GM20000 (cell line): ENCODE data around the gene UBQLN4.

Experiments used
- DNase-seq: peaks from one replicate; pipeline ENCODE4 v3.0.0; 2012; ENCODE audit warnings: low spot score
- TF ChIP-seq, protein P1 (sequence below): IDR thresholded peaks from 2 replicates; pipeline ENCODE4 v1.5.1; 2012; ENCODE audit warnings: mild to moderate bottlenecking, control low read depth; ENCODE audit errors: extremely low read depth, missing control alignments

UBQLN4 gene

DNA sequence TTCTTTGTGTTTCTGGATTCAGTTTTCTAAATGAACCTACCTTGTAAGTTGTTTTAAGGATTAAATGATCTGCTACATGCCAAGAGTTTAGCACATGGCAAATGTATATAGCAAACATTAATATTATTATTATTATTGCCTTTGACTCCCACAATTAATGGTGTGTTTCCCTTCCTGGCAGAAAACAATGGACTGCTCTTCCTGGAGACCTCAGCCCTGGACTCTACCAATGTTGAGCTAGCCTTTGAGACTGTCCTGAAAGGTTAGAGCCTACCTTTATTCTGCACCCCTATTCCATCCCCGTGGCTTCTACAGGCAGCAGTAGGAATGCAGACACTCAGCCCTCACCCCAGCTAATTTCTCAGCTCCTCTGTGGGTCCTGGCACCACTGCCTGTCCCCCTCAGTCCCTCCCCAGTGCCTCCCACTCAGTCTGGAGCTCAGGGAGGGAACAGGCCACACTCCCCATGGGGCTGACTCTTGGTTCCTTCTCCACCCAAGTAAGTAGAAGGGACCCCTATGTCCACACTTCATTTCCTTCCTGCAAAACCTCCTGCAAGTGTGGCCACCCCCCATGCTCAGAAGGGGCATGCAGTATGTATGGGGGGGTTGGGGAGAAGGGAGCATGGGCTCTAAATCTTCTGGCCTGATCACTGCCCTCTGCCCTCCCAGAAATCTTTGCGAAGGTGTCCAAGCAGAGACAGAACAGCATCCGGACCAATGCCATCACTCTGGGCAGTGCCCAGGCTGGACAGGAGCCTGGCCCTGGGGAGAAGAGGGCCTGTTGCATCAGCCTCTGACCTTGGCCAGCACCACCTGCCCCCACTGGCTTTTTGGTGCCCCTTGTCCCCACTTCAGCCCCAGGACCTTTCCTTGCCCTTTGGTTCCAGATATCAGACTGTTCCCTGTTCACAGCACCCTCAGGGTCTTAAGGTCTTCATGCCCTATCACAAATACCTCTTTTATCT is 16.2 kb upstream of the UBQLN4 start:
- TF ChIP-seq, protein P1, sequence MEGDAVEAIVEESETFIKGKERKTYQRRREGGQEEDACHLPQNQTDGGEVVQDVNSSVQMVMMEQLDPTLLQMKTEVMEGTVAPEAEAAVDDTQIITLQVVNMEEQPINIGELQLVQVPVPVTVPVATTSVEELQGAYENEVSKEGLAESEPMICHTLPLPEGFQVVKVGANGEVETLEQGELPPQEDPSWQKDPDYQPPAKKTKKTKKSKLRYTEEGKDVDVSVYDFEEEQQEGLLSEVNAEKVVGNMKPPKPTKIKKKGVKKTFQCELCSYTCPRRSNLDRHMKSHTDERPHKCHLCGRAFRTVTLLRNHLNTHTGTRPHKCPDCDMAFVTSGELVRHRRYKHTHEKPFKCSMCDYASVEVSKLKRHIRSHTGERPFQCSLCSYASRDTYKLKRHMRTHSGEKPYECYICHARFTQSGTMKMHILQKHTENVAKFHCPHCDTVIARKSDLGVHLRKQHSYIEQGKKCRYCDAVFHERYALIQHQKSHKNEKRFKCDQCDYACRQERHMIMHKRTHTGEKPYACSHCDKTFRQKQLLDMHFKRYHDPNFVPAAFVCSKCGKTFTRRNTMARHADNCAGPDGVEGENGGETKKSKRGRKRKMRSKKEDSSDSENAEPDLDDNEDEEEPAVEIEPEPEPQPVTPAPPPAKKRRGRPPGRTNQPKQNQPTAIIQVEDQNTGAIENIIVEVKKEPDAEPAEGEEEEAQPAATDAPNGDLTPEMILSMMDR = no peak
- no peak for DNase-seq

DNA sequence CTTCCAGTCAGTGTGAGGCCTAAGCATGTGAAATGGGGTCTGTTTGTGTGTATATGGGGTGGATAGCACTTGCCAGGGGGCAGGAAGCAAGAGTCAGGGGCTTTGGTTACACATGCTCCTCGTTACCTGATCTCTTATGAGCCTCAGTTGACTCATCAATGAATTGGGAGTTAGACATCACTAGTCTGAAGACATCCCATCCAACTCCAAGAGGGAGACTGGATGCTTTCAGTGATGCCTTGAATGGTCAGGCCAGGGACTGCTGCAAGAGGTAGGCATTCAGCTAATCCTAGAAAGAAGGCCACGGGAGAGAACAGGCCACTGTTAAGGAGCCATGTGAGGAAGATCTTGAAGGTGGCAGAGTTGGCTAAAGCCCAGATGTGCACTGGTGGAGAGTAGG is 13.7 kb upstream of the UBQLN4 start:
- TF ChIP-seq, protein P1 = no peak
- no peak for DNase-seq

DNA sequence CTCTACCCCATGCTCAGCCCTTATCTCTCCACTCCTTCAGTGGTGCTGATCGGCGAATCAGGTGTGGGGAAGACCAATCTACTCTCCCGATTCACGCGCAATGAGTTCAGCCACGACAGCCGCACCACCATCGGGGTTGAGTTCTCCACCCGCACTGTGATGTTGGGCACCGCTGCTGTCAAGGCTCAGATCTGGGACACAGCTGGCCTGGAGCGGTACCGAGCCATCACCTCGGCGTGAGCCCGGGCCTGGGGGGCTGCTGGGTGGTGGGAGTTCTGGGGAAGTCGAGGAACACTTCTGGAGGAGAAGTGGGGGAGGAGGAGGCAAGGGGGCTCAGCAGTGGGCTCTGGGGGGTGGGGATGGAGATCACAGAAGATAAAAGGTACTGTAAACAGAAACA is 12.3 kb upstream of the UBQLN4 start:
- TF ChIP-seq, protein P1 = no peak

DNA sequence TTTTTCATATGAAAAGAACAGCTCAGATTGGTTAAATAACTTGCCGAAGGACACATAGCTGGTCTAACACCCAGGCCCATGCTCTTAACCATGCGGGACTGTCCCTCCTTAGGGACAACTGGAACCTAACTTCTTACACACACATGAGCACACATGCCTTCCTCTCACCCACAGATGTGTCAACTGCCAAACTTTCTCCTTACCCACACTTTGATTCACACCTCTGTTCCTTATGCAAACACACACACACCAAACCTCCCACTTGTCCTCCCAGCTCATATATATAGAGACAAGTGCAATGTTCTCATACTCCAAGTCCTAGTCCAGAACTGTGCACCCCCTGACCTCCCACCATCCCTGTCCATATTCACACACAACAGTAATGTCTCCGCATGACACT is 11.6 kb upstream of the UBQLN4 start:
- TF ChIP-seq, protein P1 = no peak

More for the DNA sequence above, 12.3 kb upstream of the UBQLN4 start:
- no peak for DNase-seq

DNA sequence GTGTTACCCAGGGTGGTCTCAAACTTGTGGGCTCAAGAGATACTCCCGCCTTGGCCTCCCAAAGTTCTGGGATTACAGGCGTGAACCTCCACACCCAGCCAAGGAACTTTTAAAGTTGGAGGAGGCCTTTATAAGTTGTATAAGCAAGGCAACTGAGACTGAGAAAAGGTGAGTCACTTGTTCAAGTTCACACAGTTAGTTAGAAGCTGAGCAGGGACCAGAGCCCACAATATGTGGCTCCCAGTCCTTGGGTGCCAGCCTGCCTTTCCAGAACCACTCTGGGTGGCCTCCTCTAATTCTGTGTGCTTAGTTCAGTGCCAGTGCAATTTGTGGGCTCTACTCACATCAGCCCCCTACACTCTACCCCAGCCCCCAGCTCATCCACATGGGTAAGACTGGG is 11.0 kb upstream of the UBQLN4 start:
- TF ChIP-seq, protein P1 = no peak
- DNase-seq = no peak

More for the DNA sequence above, 11.6 kb upstream of the UBQLN4 start:
- DNase-seq = no peak

DNA sequence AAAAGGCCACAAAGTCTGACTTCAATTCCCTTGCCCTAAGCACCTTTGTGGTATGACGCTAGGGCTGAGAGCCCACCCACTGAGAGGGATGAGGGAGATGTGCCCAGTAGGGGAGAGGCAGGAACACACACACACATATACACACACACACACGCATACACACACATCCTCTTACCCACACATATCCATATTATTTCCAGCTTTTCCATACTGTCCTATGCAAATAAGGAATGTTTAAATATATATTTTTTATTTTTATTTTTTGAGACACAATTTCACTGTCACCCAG is 10.3 kb upstream of the UBQLN4 start:
- DNase-seq = no peak
- TF ChIP-seq, protein P1 = no peak

DNA sequence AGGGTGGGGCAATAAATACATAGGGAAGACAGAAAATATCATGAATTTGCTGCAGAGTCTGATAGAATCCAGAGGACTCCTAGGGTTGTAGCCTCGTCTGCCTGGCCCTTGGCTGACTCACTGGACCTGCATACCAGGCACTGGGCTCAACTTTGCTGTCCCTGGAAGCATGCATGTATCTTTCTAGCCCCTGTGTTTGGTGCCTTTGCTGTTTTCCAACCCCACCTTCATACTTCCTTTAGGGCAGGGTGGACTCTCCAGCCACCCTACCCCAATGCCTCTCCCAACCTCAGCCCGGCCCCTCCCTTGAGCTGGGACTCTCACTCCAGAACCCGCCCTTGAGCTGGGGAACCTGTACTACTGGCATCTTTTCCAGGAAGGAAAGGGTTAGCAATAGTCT is 8.6 kb upstream of the UBQLN4 start:
- DNase-seq = no peak
- TF ChIP-seq, protein P1 = no peak
